T-helper 2 cell treated with Interferon-gamma antibody and Interleukin-4, amounts not matched to agents 5 μg/mL and 100 μg/mL, for 36 hours (primary cell): ENCODE results near the gene HNRNPCL1.

ENCODE experiments used
- DNase-seq: peaks from one replicate; pipeline ENCODE4 v3.0.0; 2021; ENCODE audit warnings: low spot score
- H3K27ac Mint-ChIP-seq: one replicate; pipeline ENCODE4 v1.8.0; 2021; ENCODE audit warnings: mild to moderate bottlenecking, mixed read lengths
- H3K27me3 Mint-ChIP-seq: one replicate; pipeline ENCODE4 v1.8.0; 2021; ENCODE audit warnings: low read depth, mixed read lengths
- H3K36me3 Mint-ChIP-seq: one replicate; pipeline ENCODE4 v1.8.0; 2021; ENCODE audit warnings: low read depth, mixed read lengths
- H3K4me1 Mint-ChIP-seq: one replicate; pipeline ENCODE4 v1.8.0; 2021; ENCODE audit warnings: low read depth, mixed read lengths
- H3K4me3 Mint-ChIP-seq: one replicate; pipeline ENCODE4 v1.8.0; 2022; ENCODE audit warnings: mild to moderate bottlenecking, moderate library complexity, mixed read lengths
- H3K9me3 Mint-ChIP-seq: one replicate; pipeline ENCODE4 v1.8.0; 2021; ENCODE audit warnings: mixed read lengths

HNRNPCL1 gene

DNA sequence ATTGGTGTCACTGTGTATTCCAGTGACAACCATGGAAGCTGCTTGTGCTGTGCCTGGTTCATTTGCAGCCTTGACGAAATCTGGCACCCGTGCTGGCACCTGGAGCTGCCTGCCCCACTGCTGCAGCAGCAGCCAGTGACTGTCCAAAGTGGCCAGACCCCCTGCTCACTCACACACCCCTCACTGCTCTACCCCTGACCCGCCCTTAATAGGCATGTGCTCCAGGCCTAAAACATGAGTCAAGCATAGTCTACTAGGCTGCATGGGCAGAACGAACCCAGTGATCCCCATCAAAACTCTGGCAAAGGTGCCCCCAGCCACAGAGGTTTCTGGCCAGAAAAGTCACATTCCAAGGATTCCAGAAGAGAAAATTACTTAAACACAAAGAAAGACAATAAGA is 49.6 kb downstream of the HNRNPCL1 start:
- no peak for DNase-seq
- Mint-ChIP-seq H3K27me3 (no peaks in the 10 kb centered on the region), H3K9me3 (no peaks in the 10 kb centered on the region), H3K27ac (no peak overlapping the region), H3K4me1 (no peaks in the 10 kb centered on the region), H3K4me3 (no peak overlapping the region), H3K36me3 (no peaks in the 10 kb centered on the region)
